ENCODE measurements around the gene DGKE.
A peak's percentile ranks its signal among the peaks of the same experiment; 100 is the strongest.

Gene DGKE

DNA sequence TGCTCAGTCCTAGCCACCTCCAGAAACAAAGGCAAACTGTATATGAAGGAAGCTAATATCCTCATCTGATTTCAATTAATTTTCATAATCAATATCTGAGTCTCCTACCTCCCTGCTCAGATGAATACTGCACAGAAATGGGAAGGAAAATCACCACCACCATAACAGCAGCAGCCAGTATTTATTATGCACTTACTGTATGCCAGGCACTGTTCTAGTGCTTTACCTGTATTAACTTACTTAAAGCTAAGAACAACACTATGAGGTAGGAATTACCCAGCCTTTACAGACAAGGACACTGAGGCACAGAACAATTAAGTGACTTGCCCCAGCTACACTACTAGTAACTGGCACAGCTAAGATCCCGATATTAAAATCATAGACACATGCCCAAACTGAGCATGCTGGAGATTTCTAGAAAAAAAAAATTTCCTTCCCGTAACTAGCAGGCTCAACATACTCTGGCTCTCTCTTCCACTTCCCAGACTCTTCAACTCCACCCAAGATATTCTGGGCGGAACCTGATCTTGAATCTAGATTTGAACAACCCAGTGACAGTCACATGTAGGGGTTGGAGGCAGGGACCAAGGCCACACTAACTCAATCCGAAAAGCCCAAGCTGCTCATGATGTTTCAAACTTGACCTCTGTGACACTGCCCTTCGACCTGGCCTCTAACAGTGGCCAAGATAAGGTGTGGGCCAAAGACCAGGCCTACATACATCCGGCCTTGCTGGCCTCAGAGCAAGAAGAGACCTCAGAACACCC, 76.0 kb downstream of the DGKE start:
- Histone ChIP-seq H3K27me3 (no peaks in the 10 kb centered on the region), H3K4me1 (0 out of 2 replicates have a peak, but pooled peaks cover 4% of the 10 kb centered on the region), H3K4me3 (ENCODE audit: low read depth, low read length) (no peak overlapping the region), H3K36me3 (no peaks in the 10 kb centered on the region), H3K9me3 (no peaks in the 10 kb centered on the region)
- TF ChIP-seq, protein P1, sequence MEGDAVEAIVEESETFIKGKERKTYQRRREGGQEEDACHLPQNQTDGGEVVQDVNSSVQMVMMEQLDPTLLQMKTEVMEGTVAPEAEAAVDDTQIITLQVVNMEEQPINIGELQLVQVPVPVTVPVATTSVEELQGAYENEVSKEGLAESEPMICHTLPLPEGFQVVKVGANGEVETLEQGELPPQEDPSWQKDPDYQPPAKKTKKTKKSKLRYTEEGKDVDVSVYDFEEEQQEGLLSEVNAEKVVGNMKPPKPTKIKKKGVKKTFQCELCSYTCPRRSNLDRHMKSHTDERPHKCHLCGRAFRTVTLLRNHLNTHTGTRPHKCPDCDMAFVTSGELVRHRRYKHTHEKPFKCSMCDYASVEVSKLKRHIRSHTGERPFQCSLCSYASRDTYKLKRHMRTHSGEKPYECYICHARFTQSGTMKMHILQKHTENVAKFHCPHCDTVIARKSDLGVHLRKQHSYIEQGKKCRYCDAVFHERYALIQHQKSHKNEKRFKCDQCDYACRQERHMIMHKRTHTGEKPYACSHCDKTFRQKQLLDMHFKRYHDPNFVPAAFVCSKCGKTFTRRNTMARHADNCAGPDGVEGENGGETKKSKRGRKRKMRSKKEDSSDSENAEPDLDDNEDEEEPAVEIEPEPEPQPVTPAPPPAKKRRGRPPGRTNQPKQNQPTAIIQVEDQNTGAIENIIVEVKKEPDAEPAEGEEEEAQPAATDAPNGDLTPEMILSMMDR (IDR thresholded peaks at IDR 0.05; ENCODE audit: low read depth, low read length) = no peak
- no peak for DNase-seq

- TF ChIP-seq, protein P1 (IDR thresholded peaks at IDR 0.05; ENCODE audit: low read depth, low read length) = no peak
- no peaks in the 10 kb centered on the region for H3K36me3 ChIP-seq
- H3K4me1 ChIP-seq = 0 out of 2 replicates have a peak, but pooled peaks cover 4% of the 10 kb centered on the region
- H3K9me3 ChIP-seq = no peaks in the 10 kb centered on the region
- no peak for DNase-seq
- no peaks in the 10 kb centered on the region for H3K27me3 ChIP-seq
- H3K4me3 ChIP-seq (ENCODE audit: low read depth, low read length) = no peak overlapping the region
Measured at GRCh38 chr17:56910509-56911235, 76.7 kb downstream of the DGKE start.

DNA sequence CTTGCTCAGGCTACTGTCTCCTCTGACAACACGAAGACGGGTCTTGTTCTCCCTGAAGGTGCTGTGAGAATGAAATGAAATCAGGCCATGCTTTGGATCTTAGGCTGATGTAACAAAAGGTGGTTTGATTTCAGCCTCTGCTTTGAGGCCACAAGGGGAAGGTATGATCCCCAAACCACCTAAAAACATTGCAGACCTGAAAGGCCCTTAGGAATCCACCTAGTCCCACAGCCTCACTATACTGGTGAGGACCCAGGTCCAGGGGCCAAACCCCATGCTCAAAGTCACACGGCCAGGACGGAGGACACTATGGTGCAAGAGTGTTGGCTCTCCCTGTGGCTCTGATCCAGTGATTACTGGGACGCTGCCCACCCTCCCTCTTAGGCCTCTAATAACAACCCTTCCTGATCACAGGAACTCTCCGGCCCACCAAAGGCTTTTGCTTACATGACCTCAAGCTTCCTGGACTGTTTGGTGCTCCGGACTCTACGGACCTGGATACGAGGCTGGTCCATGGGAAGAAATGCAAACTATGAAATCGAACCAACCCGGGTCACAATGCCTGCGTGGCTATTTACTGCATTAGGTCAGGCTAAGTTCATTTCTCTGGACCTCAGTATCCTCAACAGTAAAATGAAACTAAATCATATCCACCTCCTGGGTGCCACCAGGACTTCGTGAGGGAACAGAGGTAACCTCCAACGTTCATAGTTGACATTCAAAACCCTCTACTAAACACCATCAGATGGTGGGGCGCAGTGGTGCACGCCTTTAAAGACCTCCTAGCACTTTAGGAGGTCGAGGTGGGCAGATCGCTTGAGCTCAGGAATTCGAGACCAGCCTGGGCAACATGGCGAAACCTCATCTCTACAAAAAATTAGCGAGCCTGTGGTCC, 78.4 kb downstream of the DGKE start:
- no peaks in the 10 kb centered on the region for H3K36me3 ChIP-seq
- TF ChIP-seq, protein P1 (IDR thresholded peaks at IDR 0.05; ENCODE audit: low read depth, low read length) = no peak
- H3K4me3 ChIP-seq (ENCODE audit: low read depth, low read length) = peak overlapping the region; percentile 92
- H3K4me1 ChIP-seq = 0 out of 2 replicates have a peak, but pooled peaks cover 4% of the 10 kb centered on the region
- no peak for DNase-seq
- no peaks in the 10 kb centered on the region for H3K9me3 ChIP-seq
- no peaks in the 10 kb centered on the region for H3K27me3 ChIP-seq

DNA sequence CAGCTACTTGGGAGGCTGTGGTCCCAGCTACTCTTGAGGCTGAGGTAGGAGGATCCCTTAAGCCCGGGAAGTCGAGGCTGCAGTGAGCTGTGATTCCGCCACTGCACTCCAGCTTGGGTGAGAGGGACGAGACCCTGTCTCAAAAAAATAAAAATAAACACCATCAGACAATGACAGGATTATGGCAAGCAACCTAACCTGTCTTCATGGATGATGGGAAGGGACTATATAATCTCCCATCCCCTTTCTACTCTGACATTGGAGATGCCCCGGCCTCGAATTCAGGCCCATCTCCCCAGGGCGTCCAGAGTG, 79.0 kb downstream of the DGKE start:
- no peak for DNase-seq
- Histone ChIP-seq H3K4me3 (ENCODE audit: low read depth, low read length) (peak overlapping the region; percentile 92), H3K4me1 (0 out of 2 replicates have a peak, but pooled peaks cover 4% of the 10 kb centered on the region), H3K36me3 (no peaks in the 10 kb centered on the region), H3K9me3 (no peaks in the 10 kb centered on the region), H3K27me3 (no peaks in the 10 kb centered on the region)
- TF ChIP-seq, protein P1 (IDR thresholded peaks at IDR 0.05; ENCODE audit: low read depth, low read length) = no peak

DNA sequence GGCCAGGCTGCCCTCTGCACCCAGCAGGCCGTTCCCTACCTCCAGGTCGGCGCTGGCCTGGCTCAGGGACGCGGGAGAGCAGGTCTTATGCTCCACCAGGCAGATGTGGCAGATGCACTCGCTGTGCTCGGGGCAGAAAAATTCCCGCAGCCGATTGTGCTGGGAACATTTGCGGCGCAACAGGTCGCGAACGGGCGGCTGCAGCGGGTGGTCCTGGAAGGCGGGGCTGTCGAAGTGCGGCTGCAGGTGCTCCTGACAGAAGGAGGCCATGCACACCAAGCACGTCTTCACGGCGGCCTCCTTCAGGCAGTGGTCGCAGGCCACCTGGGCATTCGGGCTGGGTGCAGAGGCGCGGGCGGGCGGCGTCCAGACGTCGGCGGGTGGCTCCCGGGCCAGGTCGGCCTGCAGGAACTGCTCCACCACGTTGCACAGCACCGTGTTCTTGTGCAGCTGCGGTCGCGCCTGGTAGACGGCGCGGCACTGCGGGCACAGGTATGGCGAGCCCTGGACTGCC, 79.5 kb downstream of the DGKE start:
- peak overlapping the region; percentile 92 for H3K4me3 ChIP-seq (ENCODE audit: low read depth, low read length)
- H3K9me3 ChIP-seq = no peaks in the 10 kb centered on the region
- H3K36me3 ChIP-seq = no peaks in the 10 kb centered on the region
- TF ChIP-seq, protein P1 (IDR thresholded peaks at IDR 0.05; ENCODE audit: low read depth, low read length) = no peak
- DNase-seq = peak; percentile 32
- 0 out of 2 replicates have a peak, but pooled peaks cover 4% of the 10 kb centered on the region for H3K4me1 ChIP-seq
- no peaks in the 10 kb centered on the region for H3K27me3 ChIP-seq

Data from BE2C (cell line).